ENCODE results near the gene KCNN4.
"Not testable (repeated sequence)": the region's sequence is repeated elsewhere in the genome, so short reads cannot be mapped to it uniquely, and the experiment has no call there.

KCNN4 gene

GRCh38 chr19:43820884-43821215 is 40.1 kb upstream of the KCNN4 start:
- H3K4me2 ChIP-seq (ENCODE audit: insufficient read depth, low read length) = no peak overlapping the region
- no peak overlapping the region for H3K9ac ChIP-seq (ENCODE audit: low read depth, low read length)
- H3K9me3 ChIP-seq (ENCODE audit: insufficient read depth, low read length, severe bottlenecking) = no peaks in the 10 kb centered on the region
- no peaks in the 10 kb centered on the region for H3K79me2 ChIP-seq (ENCODE audit: insufficient read depth, low read length)
- no peak overlapping the region for H3K4me3 ChIP-seq (ENCODE audit: low read depth in 1 of 2, low read length in 2 of 2)
- H3K27ac ChIP-seq (ENCODE audit: low read length) = no peak overlapping the region
- H2AFZ ChIP-seq (ENCODE audit: low read depth, low read length) = no peak overlapping the region
- H4K20me1 ChIP-seq (ENCODE audit: insufficient read depth, low read length) = no peaks in the 10 kb centered on the region
- ATAC-seq (ENCODE audit: insufficient read depth, low read depth) (no peak), DNase-seq (no peak)
- no peak for TF ChIP-seq CTCF (IDR thresholded peaks at IDR 0.05; ENCODE audit: borderline replicate concordance, extremely low read depth, low read length, poor library complexity, severe bottlenecking)
- TF ChIP-seq EZH2 (IDR thresholded peaks at IDR 0.05; ENCODE audit: borderline replicate concordance, low read depth, low read length, severe bottlenecking) = no peak
- H3K27me3 ChIP-seq (ENCODE audit: insufficient read depth, low read length, poor library complexity) = no peaks in the 10 kb centered on the region
- H3K36me3 ChIP-seq (ENCODE audit: insufficient read depth, low read length) = no peaks in the 10 kb centered on the region
- H3K4me1 ChIP-seq (ENCODE audit: insufficient read depth, low read length) = no peaks in the 10 kb centered on the region

- TF ChIP-seq EZH2 (IDR thresholded peaks at IDR 0.05; ENCODE audit: borderline replicate concordance, low read depth, low read length, severe bottlenecking) (no peak), CTCF (IDR thresholded peaks at IDR 0.05; ENCODE audit: borderline replicate concordance, extremely low read depth, low read length, poor library complexity, severe bottlenecking) (no peak)
- Histone ChIP-seq H3K27ac (ENCODE audit: low read length) (no peak overlapping the region), H3K27me3 (ENCODE audit: insufficient read depth, low read length, poor library complexity) (no peaks in the 10 kb centered on the region), H3K9me3 (ENCODE audit: insufficient read depth, low read length, severe bottlenecking) (no peaks in the 10 kb centered on the region), H3K9ac (ENCODE audit: low read depth, low read length) (no peak overlapping the region), H3K79me2 (ENCODE audit: insufficient read depth, low read length) (no peaks in the 10 kb centered on the region), H3K36me3 (ENCODE audit: insufficient read depth, low read length) (no peaks in the 10 kb centered on the region), H3K4me3 (ENCODE audit: low read depth in 1 of 2, low read length in 2 of 2) (no peak overlapping the region), H3K4me1 (ENCODE audit: insufficient read depth, low read length) (no peaks in the 10 kb centered on the region), H3K4me2 (ENCODE audit: insufficient read depth, low read length) (no peak overlapping the region), H2AFZ (ENCODE audit: low read depth, low read length) (no peak overlapping the region), H4K20me1 (ENCODE audit: insufficient read depth, low read length) (no peaks in the 10 kb centered on the region)
- DNase-seq (no peak), ATAC-seq (ENCODE audit: insufficient read depth, low read depth) (no peak)
These were observed 39.5 kb upstream of the KCNN4 start for GRCh38 chr19:43820098-43820883.

DNA sequence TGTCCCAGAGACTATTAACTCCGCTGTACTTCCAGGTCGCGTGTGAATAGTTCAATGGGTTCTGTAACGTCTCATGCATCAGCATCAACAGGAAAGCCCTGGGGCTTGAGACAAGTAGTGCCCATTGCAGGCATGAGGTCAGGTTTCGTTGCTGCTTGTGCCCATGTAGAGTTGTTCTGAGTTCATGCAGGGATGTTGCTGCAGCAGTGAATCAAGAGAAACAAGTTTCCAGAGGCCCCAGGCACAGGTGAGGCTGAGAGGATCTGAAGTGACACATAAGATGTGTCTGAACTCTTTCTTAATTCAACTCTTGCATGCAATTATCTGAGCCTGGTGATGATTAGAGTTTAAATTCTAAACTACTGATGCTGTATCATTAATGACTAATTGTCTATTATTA is 37.7 kb upstream of the KCNN4 start:
- Histone ChIP-seq H3K9ac (ENCODE audit: low read depth, low read length) (no peak overlapping the region), H3K4me2 (ENCODE audit: insufficient read depth, low read length) (no peak overlapping the region), H2AFZ (ENCODE audit: low read depth, low read length) (no peak overlapping the region), H3K27ac (ENCODE audit: low read length) (no peak overlapping the region), H4K20me1 (ENCODE audit: insufficient read depth, low read length) (no peaks in the 10 kb centered on the region), H3K9me3 (ENCODE audit: insufficient read depth, low read length, severe bottlenecking) (no peaks in the 10 kb centered on the region), H3K36me3 (ENCODE audit: insufficient read depth, low read length) (no peaks in the 10 kb centered on the region), H3K4me3 (ENCODE audit: low read depth in 1 of 2, low read length in 2 of 2) (no peak overlapping the region), H3K79me2 (ENCODE audit: insufficient read depth, low read length) (no peaks in the 10 kb centered on the region), H3K27me3 (ENCODE audit: insufficient read depth, low read length, poor library complexity) (no peaks in the 10 kb centered on the region), H3K4me1 (ENCODE audit: insufficient read depth, low read length) (no peaks in the 10 kb centered on the region)
- TF ChIP-seq CTCF (IDR thresholded peaks at IDR 0.05; ENCODE audit: borderline replicate concordance, extremely low read depth, low read length, poor library complexity, severe bottlenecking) = no peak
- no peak for TF ChIP-seq EZH2 (IDR thresholded peaks at IDR 0.05; ENCODE audit: borderline replicate concordance, low read depth, low read length, severe bottlenecking)
- no peak for DNase-seq
- no peak for ATAC-seq (ENCODE audit: insufficient read depth, low read depth)

- not testable (repeated sequence) for DNase-seq; H2AFZ ChIP-seq (ENCODE audit: low read depth, low read length); H3K36me3 ChIP-seq (ENCODE audit: insufficient read depth, low read length); H3K79me2 ChIP-seq (ENCODE audit: insufficient read depth, low read length); H3K27ac ChIP-seq (ENCODE audit: low read length); H3K4me2 ChIP-seq (ENCODE audit: insufficient read depth, low read length); H3K4me1 ChIP-seq (ENCODE audit: insufficient read depth, low read length); ATAC-seq (ENCODE audit: insufficient read depth, low read depth); H3K27me3 ChIP-seq (ENCODE audit: insufficient read depth, low read length, poor library complexity); H3K9me3 ChIP-seq (ENCODE audit: insufficient read depth, low read length, severe bottlenecking); H3K9ac ChIP-seq (ENCODE audit: low read depth, low read length); H3K4me3 ChIP-seq (ENCODE audit: low read depth in 1 of 2, low read length in 2 of 2); H4K20me1 ChIP-seq (ENCODE audit: insufficient read depth, low read length)
These were observed 36.7 kb upstream of the KCNN4 start for GRCh38 chr19:43817454-43817853.

Data from DND-41 (cell line).